Cerebellar cortex (tissue), 1 donor: Measurements from ENCODE around the gene FAM222A.

Experiments used
- DNase-seq: peaks from one replicate; pipeline ENCODE4 v3.0.0-alpha.2; 2015; ENCODE audit warnings: low spot score

FAM222A gene

GRCh38 chr12:109760031-109760929 lies 46.7 kb downstream of the FAM222A start:
- DNase-seq: no peak

- no peak for DNase-seq
Observed at GRCh38 chr12:109760930-109761921, 47.6 kb downstream of the FAM222A start.

- DNase-seq: no peak
Observed at GRCh38 chr12:109762071-109762672, 48.5 kb downstream of the FAM222A start.

- no peak for DNase-seq
Observed at GRCh38 chr12:109762673-109763191, 49.1 kb downstream of the FAM222A start.

- no peak for DNase-seq
Observed at GRCh38 chr12:109763201-109763841, 49.7 kb downstream of the FAM222A start.

- DNase-seq: no peak
Observed at GRCh38 chr12:109764123-109764522, 50.5 kb downstream of the FAM222A start.

GRCh38 chr12:109764776-109765445 lies 51.3 kb downstream of the FAM222A start:
- DNase-seq: no peak

GRCh38 chr12:109765446-109765810 lies 51.8 kb downstream of the FAM222A start:
- DNase-seq: no peak

- no peak for DNase-seq
Observed at GRCh38 chr12:109766251-109766778, 52.7 kb downstream of the FAM222A start.

- no peak for DNase-seq
Observed at GRCh38 chr12:109767456-109767855, 53.8 kb downstream of the FAM222A start.

- peak; percentile 61 for DNase-seq
Observed at GRCh38 chr12:109767991-109768900, 54.6 kb downstream of the FAM222A start.

GRCh38 chr12:109768901-109769670 lies 55.5 kb downstream of the FAM222A start:
- DNase-seq: no peak

- peak; percentile 51 for DNase-seq
Observed at GRCh38 chr12:109770104-109770860, 56.7 kb downstream of the FAM222A start.

GRCh38 chr12:109770861-109771670 lies 57.4 kb downstream of the FAM222A start:
- no peak for DNase-seq

GRCh38 chr12:109771746-109772621 lies 58.4 kb downstream of the FAM222A start:
- DNase-seq: no peak
